Measurements from ENCODE around the gene DNAH10. TPM values are rescaled to one million over a fixed set of nuclear protein-coding genes. Genes with fewer than 3 reads are reported as not detected.
"Not testable (repeated sequence)": the region's sequence is repeated elsewhere in the genome, so short reads cannot be mapped to it uniquely, and the experiment has no call there.

Gene DNAH10
- total RNA-seq, 1 donor from 2014 or later = not detected

DNA sequence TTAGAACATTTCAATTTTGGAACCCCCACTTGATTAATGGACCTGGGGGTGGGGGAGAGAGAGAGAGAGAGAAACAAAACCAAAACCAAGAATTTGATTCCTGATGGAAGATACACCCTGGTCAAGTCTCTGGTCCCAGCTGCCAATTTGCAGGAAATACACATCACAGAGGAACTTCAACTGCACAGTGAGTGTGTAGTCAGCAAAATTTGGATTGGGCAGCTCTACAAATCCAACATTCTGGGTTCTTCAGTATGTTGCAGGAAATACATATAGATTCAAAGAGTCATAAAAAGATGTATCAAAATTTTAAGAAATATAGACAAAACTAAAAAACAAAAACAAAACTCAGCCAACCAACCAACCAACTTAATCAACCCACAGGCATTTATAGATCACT, 17.4 kb downstream of the DNAH10 start:
- H3K4me3 ChIP-seq = no peak overlapping the region
- H3K27me3 ChIP-seq = no peaks in the 10 kb centered on the region
- TF ChIP-seq, protein P1, sequence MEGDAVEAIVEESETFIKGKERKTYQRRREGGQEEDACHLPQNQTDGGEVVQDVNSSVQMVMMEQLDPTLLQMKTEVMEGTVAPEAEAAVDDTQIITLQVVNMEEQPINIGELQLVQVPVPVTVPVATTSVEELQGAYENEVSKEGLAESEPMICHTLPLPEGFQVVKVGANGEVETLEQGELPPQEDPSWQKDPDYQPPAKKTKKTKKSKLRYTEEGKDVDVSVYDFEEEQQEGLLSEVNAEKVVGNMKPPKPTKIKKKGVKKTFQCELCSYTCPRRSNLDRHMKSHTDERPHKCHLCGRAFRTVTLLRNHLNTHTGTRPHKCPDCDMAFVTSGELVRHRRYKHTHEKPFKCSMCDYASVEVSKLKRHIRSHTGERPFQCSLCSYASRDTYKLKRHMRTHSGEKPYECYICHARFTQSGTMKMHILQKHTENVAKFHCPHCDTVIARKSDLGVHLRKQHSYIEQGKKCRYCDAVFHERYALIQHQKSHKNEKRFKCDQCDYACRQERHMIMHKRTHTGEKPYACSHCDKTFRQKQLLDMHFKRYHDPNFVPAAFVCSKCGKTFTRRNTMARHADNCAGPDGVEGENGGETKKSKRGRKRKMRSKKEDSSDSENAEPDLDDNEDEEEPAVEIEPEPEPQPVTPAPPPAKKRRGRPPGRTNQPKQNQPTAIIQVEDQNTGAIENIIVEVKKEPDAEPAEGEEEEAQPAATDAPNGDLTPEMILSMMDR (IDR thresholded peaks at IDR 0.05) = no peak
- intact Hi-C loops (cut with DNase I) = no loop called here
- no peak for DNase-seq (ENCODE audit: low spot score in 2 of 2)
- H3K4me1 ChIP-seq = no peaks in the 10 kb centered on the region
- H3K9me3 ChIP-seq = no peaks in the 10 kb centered on the region
- H3K36me3 ChIP-seq = no peaks in the 10 kb centered on the region
- no peak overlapping the region for H3K27ac ChIP-seq

DNA sequence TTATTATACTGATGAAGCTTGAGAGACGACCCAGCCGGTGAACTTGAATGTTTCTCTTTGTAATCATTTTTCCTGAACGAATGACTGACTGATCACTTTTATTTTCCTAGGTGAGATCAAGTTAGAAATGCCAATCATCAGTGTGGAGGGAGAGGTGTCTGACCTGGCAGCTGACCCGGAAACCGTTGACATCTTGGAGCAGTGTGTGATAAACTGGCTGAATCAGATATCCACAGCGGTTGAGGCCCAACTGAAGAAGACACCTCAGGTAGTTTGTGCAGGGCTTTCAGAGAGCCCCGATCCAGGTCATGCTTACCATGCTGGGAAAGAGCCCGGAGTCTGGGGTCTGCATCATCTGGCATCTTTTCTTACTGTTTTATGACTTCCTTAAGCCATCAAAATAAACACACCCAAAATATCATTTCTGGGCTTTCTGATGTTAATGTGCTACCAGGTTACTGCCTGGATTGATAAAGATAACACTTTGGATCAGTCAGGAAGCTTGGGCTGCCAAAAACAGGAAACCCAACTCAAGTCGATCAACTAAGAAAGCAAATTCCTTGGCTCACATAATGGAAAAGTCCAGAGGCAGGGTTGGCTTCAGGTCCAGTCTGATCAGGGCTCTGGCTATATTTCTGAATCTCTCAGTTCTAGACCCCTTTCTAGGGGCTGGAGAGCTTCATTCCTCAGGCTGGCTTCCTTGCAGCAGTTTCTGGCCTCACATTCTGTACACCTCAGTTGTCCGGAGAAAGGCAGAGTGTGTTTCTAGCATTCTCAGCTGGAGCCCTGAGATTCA, 21.1 kb downstream of the DNAH10 start:
- H3K36me3 ChIP-seq = no peaks in the 10 kb centered on the region
- H3K9me3 ChIP-seq = no peaks in the 10 kb centered on the region
- intact Hi-C loops (cut with DNase I) = no loop called here
- H3K27me3 ChIP-seq = no peaks in the 10 kb centered on the region
- TF ChIP-seq, protein P1 (IDR thresholded peaks at IDR 0.05) = no peak
- no peak overlapping the region for H3K4me3 ChIP-seq
- DNase-seq (ENCODE audit: low spot score in 2 of 2) = no peak
- H3K4me1 ChIP-seq = no peaks in the 10 kb centered on the region
- no peak overlapping the region for H3K27ac ChIP-seq

DNA sequence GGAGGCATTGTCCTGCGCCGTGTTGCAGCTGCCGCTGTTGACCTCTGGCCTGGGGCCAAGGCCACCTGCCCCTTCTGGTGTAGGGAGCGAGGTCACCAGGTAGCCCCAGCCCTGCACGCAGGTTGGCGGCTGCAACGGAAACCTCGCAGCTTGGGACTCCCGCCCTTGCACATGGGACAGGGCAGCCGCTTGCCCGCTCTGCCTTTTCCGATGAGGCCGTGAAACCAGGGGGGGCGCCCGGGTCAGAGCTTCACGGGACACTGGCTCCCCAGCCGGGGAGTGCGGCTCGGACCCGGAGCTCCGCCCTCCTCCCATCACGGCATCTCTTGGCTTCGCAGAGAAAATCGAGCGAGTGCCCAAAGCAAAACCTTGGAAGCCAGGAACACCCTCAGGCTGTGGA, 25.4 kb downstream of the DNAH10 start:
- no peak overlapping the region for H3K4me3 ChIP-seq
- H3K9me3 ChIP-seq = no peaks in the 10 kb centered on the region
- intact Hi-C loops (cut with DNase I) = no loop called here
- DNase-seq (ENCODE audit: low spot score in 2 of 2) = no peak
- TF ChIP-seq, protein P1 (IDR thresholded peaks at IDR 0.05) = no peak
- H3K36me3 ChIP-seq = no peaks in the 10 kb centered on the region
- no peaks in the 10 kb centered on the region for H3K4me1 ChIP-seq
- no peak overlapping the region for H3K27ac ChIP-seq
- H3K27me3 ChIP-seq = no peaks in the 10 kb centered on the region

DNA sequence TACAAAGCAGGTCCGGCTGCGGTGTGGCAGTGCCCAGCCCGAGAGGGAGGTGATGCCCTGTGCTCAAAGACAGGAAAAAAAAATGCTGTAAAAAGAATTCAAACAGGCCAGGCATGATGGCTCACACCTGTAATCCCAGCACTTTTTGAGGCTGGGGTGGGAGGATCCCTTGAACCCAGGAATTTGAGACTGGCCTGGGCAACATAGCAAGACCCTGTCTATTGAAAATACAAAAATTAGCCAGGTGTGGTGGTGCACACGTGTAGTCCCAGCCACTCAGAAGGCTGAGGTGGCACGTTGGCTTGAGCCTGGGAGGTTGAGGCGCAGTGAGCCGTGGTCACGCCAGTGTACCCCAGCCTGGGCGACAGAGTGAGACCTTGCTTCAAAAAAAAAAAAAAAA, 26.4 kb downstream of the DNAH10 start:
- TF ChIP-seq, protein P1 (IDR thresholded peaks at IDR 0.05) = no peak
- Histone ChIP-seq H3K36me3 (no peaks in the 10 kb centered on the region), H3K9me3 (no peaks in the 10 kb centered on the region), H3K4me3 (no peak overlapping the region), H3K27ac (no peak overlapping the region), H3K4me1 (no peaks in the 10 kb centered on the region), H3K27me3 (no peaks in the 10 kb centered on the region)
- intact Hi-C loops (cut with DNase I) = no loop called here
- DNase-seq (ENCODE audit: low spot score in 2 of 2) = no peak

DNA sequence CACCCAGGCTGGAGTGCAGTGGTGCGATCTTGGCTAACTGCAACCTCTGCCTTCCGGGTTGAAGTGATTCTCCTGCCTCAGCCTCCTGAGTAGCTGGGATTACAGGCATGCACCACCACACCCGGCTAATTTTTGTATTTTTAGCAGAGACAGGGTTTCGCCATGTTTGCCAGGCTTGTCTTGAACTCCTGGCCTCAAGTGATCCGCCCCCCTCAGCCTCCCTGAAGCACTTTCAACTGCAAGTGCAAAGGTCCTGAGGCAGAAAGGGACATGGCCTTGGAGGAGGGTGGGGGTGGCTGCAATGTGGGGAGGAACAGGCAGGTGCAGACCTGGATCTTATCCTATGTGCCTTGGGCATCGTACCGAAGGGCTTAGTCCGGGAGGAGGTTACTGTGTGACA, 27.3 kb downstream of the DNAH10 start:
- intact Hi-C loops (cut with DNase I); H3K36me3 ChIP-seq; H3K4me3 ChIP-seq; H3K9me3 ChIP-seq; H3K27me3 ChIP-seq; H3K27ac ChIP-seq; DNase-seq (ENCODE audit: low spot score in 2 of 2); H3K4me1 ChIP-seq: not testable (repeated sequence)

DNA sequence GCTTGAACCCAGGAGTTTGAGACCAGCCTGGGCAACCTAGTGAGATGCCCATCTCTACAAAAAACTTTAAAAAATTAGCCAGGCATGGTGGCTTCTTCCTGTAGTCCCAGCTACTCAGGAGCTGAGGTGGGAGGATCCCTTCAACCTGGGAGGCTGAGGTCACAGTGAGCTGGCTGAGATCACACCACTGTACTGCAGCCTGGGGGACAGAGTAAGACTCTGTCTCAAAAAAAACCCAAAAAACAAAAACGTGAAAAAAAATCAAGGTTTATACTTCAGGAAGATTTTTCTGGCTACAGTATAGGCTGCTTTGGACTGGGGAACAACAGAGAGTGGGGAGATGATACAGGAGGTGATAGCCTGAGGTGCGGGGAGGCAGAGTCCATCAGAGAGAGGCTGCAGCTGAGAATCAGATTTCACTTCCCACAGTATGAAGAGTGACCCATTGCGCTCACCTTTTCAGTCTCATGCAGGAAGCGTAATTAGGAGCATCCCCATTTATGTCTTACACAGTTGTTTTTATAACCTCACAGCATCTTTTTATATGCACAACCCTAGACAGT, 28.9 kb downstream of the DNAH10 start:
- H3K4me1 ChIP-seq = no peaks in the 10 kb centered on the region
- no peak overlapping the region for H3K27ac ChIP-seq
- no peak for DNase-seq (ENCODE audit: low spot score in 2 of 2)
- no peaks in the 10 kb centered on the region for H3K27me3 ChIP-seq
- TF ChIP-seq, protein P1 (IDR thresholded peaks at IDR 0.05) = no peak
- H3K4me3 ChIP-seq = no peak overlapping the region
- H3K9me3 ChIP-seq = no peaks in the 10 kb centered on the region
- no peaks in the 10 kb centered on the region for H3K36me3 ChIP-seq
- intact Hi-C loops (cut with DNase I) = no loop called here
